GM23248 (cell line): ENCODE results near the gene LUC7L3.

Experiments
- EZH2 ChIP-seq: fragments of 200-600 bp; sonication (generic); IDR thresholded peaks from 2 replicates; pipeline ENCODE4 v1.6.1; 2018; ENCODE audit warnings: antibody characterized with exemption, mild to moderate bottlenecking; ENCODE audit not compliant: insufficient read depth, poor library complexity, severe bottlenecking
- EZH2phosphoT487 ChIP-seq: fragments of 200-600 bp; sonication (generic); IDR thresholded peaks from 2 replicates; pipeline ENCODE4 v1.6.1; 2018; ENCODE audit warnings: antibody characterized with exemption, moderate library complexity, mild to moderate bottlenecking, low read depth; ENCODE audit not compliant: insufficient read depth

DNA sequence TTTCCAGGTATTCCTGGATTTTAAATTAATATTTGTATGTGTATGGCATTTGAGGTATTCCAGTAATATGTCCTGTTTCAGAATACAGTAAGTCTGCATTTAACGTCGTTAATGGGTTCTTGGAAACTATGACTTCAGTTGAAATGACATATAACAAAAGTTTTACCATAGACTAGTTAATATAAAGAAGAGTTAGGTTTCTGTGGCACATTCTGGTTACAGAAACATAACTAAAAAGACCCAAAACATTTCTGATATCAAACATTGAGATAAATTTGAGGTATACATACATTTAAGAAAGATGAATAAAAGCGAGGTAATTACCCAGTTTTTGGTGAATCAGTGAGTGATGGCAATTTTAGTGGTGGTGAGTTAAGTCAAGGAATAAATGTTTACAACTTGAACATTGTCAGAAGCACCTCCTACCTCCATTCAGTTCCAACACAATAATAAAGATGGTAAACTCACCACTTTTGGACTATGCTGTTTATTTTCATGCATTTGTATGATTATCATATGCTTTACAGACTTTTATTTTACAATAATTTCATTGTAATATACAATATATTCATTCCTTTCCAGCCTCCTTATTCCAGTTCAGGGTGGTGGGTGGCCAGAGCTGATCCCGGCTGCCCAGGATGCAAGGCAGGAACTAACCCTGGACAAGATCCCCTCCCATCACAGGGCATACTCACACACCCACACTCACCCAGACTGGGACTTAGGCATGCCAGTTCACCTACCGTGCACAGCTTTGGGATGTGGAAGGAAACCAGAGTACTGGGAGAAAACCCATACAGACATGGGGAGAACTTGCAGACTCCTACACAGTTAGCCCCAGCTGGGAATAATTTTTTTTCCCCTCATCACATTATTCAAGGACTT is 9.7 kb downstream of the LUC7L3 start:
- TF ChIP-seq EZH2phosphoT487 (no peak), EZH2 (no peak)
